Endodermal cell (in vitro differentiated cells): ENCODE results near the gene INPP4A. TPM values are rescaled to one million over a fixed set of nuclear protein-coding genes. Genes with fewer than 3 reads are reported as not detected.
A peak's percentile ranks its signal among the peaks of the same experiment; 100 is the strongest.

Experiments
- DNase-seq: peaks from one replicate; pipeline ENCODE4 v3.0.0-alpha.2; 2017
- H3K27ac ChIP-seq: 2 replicates; pipeline ENCODE4 v1.5.1; 2013; ENCODE audit warnings: mild to moderate bottlenecking, low read depth, low read length, moderate library complexity
- H3K27me3 ChIP-seq: 2 replicates; pipeline ENCODE4 v1.6.1; 2013; ENCODE audit warnings: mild to moderate bottlenecking, low read length, moderate library complexity; ENCODE audit not compliant: insufficient read depth, control insufficient read depth, poor library complexity, severe bottlenecking
- H3K36me3 ChIP-seq: 2 replicates; pipeline ENCODE4 v1.7.0; 2013; ENCODE audit warnings: mild to moderate bottlenecking, low read length, moderate library complexity; ENCODE audit not compliant: control insufficient read depth, insufficient read depth
- H3K4me1 ChIP-seq: one replicate; pipeline ENCODE4 v1.7.0; 2013; ENCODE audit warnings: low read length; ENCODE audit not compliant: control insufficient read depth, insufficient read depth
- H3K4me3 ChIP-seq: 2 replicates; pipeline ENCODE4 v1.5.1; 2013; ENCODE audit warnings: mild to moderate bottlenecking, low read length, moderate library complexity
- H3K9ac ChIP-seq: 2 replicates; pipeline ENCODE4 v1.6.1; 2013; ENCODE audit warnings: mild to moderate bottlenecking, low read length, moderate library complexity; ENCODE audit not compliant: poor library complexity, severe bottlenecking; ENCODE audit errors: extremely low read depth
- H3K9me3 ChIP-seq: 2 replicates; pipeline ENCODE4 v1.6.1; 2013; ENCODE audit warnings: mild to moderate bottlenecking, low read length, moderate library complexity; ENCODE audit not compliant: control insufficient read depth
- H3K27ac Mint-ChIP-seq: 2 replicates; pipeline ENCODE4 v1.8.0; 2020; ENCODE audit warnings: mixed read lengths
- H3K27me3 Mint-ChIP-seq: 2 replicates; pipeline ENCODE4 v1.8.0; 2021; ENCODE audit warnings: mild to moderate bottlenecking, mixed read lengths; ENCODE audit not compliant: insufficient read depth
- H3K36me3 Mint-ChIP-seq: 2 replicates; pipeline ENCODE4 v1.8.0; 2020; ENCODE audit warnings: low read depth, mixed read lengths
- H3K4me1 Mint-ChIP-seq: 2 replicates; pipeline ENCODE4 v1.8.0; 2020; ENCODE audit warnings: mixed read lengths
- H3K4me3 Mint-ChIP-seq: 2 replicates; pipeline ENCODE4 v1.8.0; 2020; ENCODE audit warnings: mild to moderate bottlenecking, moderate library complexity, mixed read lengths
- H3K9me3 Mint-ChIP-seq: 2 replicates; pipeline ENCODE4 v1.8.0; 2020; ENCODE audit warnings: mild to moderate bottlenecking, mixed read lengths
- CTCF ChIP-seq: fragments of 200-600 bp; sonication (generic); conservative IDR thresholded peaks from 2 replicates; pipeline ENCODE4 v1.5.0; 2021; ENCODE audit warnings: antibody characterized with exemption, mild to moderate bottlenecking
- WGBS, 2 experiments: methylation state at CpG; one replicate each; pipeline versions ENCODE4 v1.1.5 to v1.1.7; 2013; ENCODE audit warnings: missing lambda C conversion rate in 2 of 2, mixed read lengths in 1 of 2; ENCODE audit not compliant: insufficient coverage in 1 of 2, insufficient read length in 1 of 2; 5-methylcytosine and 5-hydroxymethylcytosine counted together
- total RNA-seq, 2 donors: library from RNA; stranded (reverse); fragmentation: NEBNext Ultra II Directional in 1 of 2; extraction: Animal tissue kit (Norgen Biotek cat#: 25700) in 1 of 2; gene quantifications; 2 replicates in 1 of 2; 3 replicates in 1 of 2; pipeline ENCODE4 v1.2.1, GENCODE V29; 2021

Gene INPP4A
- total RNA-seq, 2 donors from 2014 or later: 84.9 to 94.2 TPM

GRCh38 chr2:98607741-98608115 is 163.1 kb downstream of the INPP4A start:
- H3K27ac Mint-ChIP-seq: peak overlapping the region; percentile 88
- Histone ChIP-seq H3K4me3 (peak overlapping the region; percentile 91), H3K27ac (peak overlapping the region; percentile 73), H3K27me3 (no peaks in the 10 kb centered on the region), H3K9me3 (no peaks in the 10 kb centered on the region), H3K36me3 (peaks cover 30% of the 10 kb centered on the region), H3K4me1 (peaks cover 8% of the 10 kb centered on the region), H3K9ac (peak overlapping the region; percentile 95)
- H3K9me3 Mint-ChIP-seq: no peaks in the 10 kb centered on the region
- WGBS, 2 experiments: 10 to 19% methylated on average over 6 to 7 of the region's 7 CpGs
- TF ChIP-seq CTCF: no peak
- peaks cover 27% of the 10 kb centered on the region for H3K36me3 Mint-ChIP-seq
- DNase-seq: no peak
- peak overlapping the region; percentile 71 for H3K4me3 Mint-ChIP-seq
- no peaks in the 10 kb centered on the region for H3K27me3 Mint-ChIP-seq
- peaks cover 66% of the 10 kb centered on the region for H3K4me1 Mint-ChIP-seq

GRCh38 chr2:98608116-98608961 is 163.7 kb downstream of the INPP4A start, which contains the start of the genes COA5 and UNC50:
COA5 (minus strand) TSS chr2:98608512; CDS start chr2:98608405, 107 bp downstream.
UNC50 (plus strand) TSS chr2:98608589; CDS start chr2:98609760, 1,171 bp downstream.
- DNase-seq: peak; percentile 94
- H3K27ac ChIP-seq: peak within 1 kb of the TSS; percentile 86
- WGBS, 2 experiments: 0% methylated on average over 36 to 93 of the region's 93 CpGs

More at GRCh38 chr2:98608116-98608961, 163.7 kb downstream of the INPP4A start, which contains the start of the genes COA5 and UNC50:
- Histone ChIP-seq H3K9ac (peak within 1 kb of the TSS; percentile 95), H3K9me3 (no peaks in the 10 kb centered on the region), H3K4me1 (peaks cover 8% of the 10 kb centered on the region), H3K36me3 (peaks cover 34% of the 10 kb centered on the region), H3K4me3 (peak within 1 kb of the TSS; percentile 91), H3K27me3 (no peaks in the 10 kb centered on the region)
- Mint-ChIP-seq H3K36me3 (peaks cover 32% of the 10 kb centered on the region), H3K4me1 (peaks cover 66% of the 10 kb centered on the region), H3K27ac (peak within 1 kb of the TSS; percentile 88), H3K27me3 (no peaks in the 10 kb centered on the region), H3K9me3 (no peaks in the 10 kb centered on the region), H3K4me3 (peak within 1 kb of the TSS; percentile 71)
- peak; percentile 24 for TF ChIP-seq CTCF
